Adrenal gland (tissue), 12 donors: ENCODE results near the gene MYH10. TPM values are rescaled to one million over a fixed set of nuclear protein-coding genes. Genes with fewer than 3 reads are reported as not detected.

Source experiments
- DNase-seq, 7 donors: peaks; one replicate each; pipeline ENCODE4 v3.0.0-alpha.2; 2019 to 2020
- H3K27ac ChIP-seq, 5 donors: fragments of 200-600 bp; sonication (generic) in 4 of 5; 1 replicate in 3 of 5; 2 replicates in 2 of 5; pipeline versions ENCODE4 v1.5.1 to v1.8.0; 2016 to 2020; ENCODE audit warnings: mild to moderate bottlenecking in 1 of 5
- H3K27me3 ChIP-seq: fragments of 200-600 bp; 2 replicates; pipeline ENCODE4 v1.8.0; 2021
- H3K36me3 ChIP-seq, 2 donors: fragments of 200-600 bp; replicated peaks in 1 of 2; 1 replicate in 1 of 2; 2 replicates in 1 of 2; pipeline versions ENCODE4 v1.5.1 to v1.8.0; 2018 to 2022
- H3K4me1 ChIP-seq, 2 donors: fragments of 200-600 bp; replicated peaks in 1 of 2; 1 replicate in 1 of 2; 2 replicates in 1 of 2; pipeline versions ENCODE4 v1.5.1 to v1.8.0; 2018 to 2021
- H3K4me3 ChIP-seq, 4 donors: fragments of 200-600 bp; sonication (generic) in 3 of 4; one replicate each; pipeline ENCODE4 v1.5.1; 2016 to 2018
- H3K9me3 ChIP-seq, 3 donors: fragments of 200-600 bp; sonication (generic) in 1 of 3; replicated peaks in 1 of 3; 1 replicate in 2 of 3; 2 replicates in 1 of 3; pipeline versions ENCODE4 v1.5.1 to v1.8.0; 2016 to 2021
- POLR2A ChIP-seq, 2 donors: fragments of 450-650 bp; IDR thresholded peaks; one replicate each; pipeline ENCODE4 v1.6.1; 2017; ENCODE audit warnings: antibody characterized with exemption in 2 of 2, mild to moderate bottlenecking in 2 of 2, moderate library complexity in 1 of 2
- whole genome bisulfite sequencing, 4 donors: extraction: QIAGEN DNeasy Blood & Tissue Kit in 2 of 4; methylation state at CpG; one replicate each; pipeline versions ENCODE4 v1.1.5 to v1.1.7; 2013 to 2017; 5-methylcytosine and 5-hydroxymethylcytosine counted together
- intact Hi-C, 2 donors: fragments of 100-400 bp; cut with DNase I; formaldehyde crosslinking; loops; one replicate each; pipeline versions ENCODE4 v1.14.1 to v1.15.0; 2022 to 2023
- polyA plus RNA-seq, 3 donors: library from polyadenylated mRNA; stranded (reverse); fragments of 200-250 nt in 2 of 3; fragments of 350-450 nt in 1 of 3; fragmentation: Illumina TruSeq in 1 of 3; extraction: RNeasy Lipid Tissue Mini Kit (QIAGEN cat#74804) in 1 of 3; gene quantifications; one replicate each; pipeline ENCODE4 v1.2.3, GENCODE V29; 2013 to 2014
- total RNA-seq, 9 donors: library from RNA; depleted of rRNA in 4 of 9; stranded (reverse); fragments of >200 nt in 4 of 9; fragments of 120-200 nt in 1 of 9; fragmentation: NEBNext Ultra II Directional in 1 of 9; extraction: Animal tissue kit (Norgen Biotek cat#: 25700) in 1 of 9; gene quantifications; one replicate each; pipeline versions ENCODE4 v1.1.0 to v1.2.4, GENCODE V29; 2013 to 2023
- TF ChIP-seq, protein P1 (sequence below), 6 experiments: fragments of 450-650 bp in 4 of 6; fragments of 200-600 bp in 2 of 6; sonication (generic) in 1 of 6; IDR thresholded peaks; 1 replicate in 5 of 6; 2 replicates in 1 of 6; pipeline versions ENCODE4 v1.5.1 to v1.8.0; 2016 to 2021; ENCODE audit warnings: antibody characterized with exemption in 6 of 6, mild to moderate bottlenecking in 2 of 6, moderate library complexity in 1 of 6
- donor health status: healthy with polysubstance abuse.
- donor health status: Bipolar disorder and iron deficiency.
- donor health status: DM: yes; HTN: yes; CAD: no.
- donor health status: DM: no; HTN: no; CAD: no.
- donor health status: DM: no; HTN: no; CAD: no.
- donor health status: DM: yes; HTN: yes; CAD: no.

The MYH10 gene
- total and polyA plus RNA-seq, 12 donors = 9.8 to 101 (median 41.0) TPM

DNA sequence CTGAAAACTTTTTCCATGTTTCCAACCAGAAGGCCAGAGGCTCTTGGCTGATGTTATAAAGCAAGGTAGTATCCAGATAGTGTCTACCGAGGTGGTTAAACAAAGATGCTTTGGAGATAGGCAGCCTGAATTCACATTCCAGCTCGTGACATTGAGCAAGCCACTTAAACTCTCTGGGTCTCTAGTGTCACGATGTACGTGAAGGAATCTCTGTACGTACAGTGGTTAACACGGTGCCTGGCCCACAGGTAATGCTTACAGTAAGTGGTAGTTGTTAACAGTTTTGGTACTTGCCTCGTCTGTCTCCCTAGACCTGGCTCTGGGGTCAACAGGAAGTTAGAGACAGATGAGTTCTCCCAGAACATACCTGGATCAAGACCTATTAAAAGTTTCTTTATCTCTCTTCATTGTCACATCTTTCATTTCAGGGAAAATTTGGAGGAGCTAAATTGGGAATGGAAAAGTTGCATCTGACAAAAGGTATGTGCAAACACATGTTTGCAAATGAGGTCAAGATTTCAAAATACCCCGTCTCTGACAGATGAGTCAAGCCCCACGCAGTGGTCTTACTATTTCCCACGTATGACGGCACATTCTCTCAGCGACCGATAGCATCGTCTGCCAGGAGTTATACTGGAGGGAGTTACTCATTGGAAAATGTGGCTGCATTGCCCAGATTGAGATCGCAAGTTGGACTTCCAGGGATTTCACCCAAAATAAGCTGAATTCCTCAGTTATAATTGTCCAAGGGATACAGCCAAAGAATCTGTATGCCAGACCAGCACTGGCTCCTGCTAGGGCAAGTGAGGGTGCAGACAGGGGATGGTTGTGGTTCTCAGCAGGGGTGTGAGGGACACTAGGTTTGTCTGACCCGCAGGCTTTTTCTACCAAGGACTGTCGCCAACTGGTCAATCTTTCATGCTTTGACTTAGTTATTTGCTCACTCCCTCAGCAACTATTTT lies 18.9 kb upstream of the MYH10 start:
- DNase-seq = peak in 2 of 7 donors; percentile 4 to 16
- peak overlapping the region in 1 of 5 donors; percentile 45 for H3K27ac ChIP-seq
- no peak for TF ChIP-seq POLR2A (IDR thresholded peaks at IDR 0.05)
- TF ChIP-seq, protein P1, sequence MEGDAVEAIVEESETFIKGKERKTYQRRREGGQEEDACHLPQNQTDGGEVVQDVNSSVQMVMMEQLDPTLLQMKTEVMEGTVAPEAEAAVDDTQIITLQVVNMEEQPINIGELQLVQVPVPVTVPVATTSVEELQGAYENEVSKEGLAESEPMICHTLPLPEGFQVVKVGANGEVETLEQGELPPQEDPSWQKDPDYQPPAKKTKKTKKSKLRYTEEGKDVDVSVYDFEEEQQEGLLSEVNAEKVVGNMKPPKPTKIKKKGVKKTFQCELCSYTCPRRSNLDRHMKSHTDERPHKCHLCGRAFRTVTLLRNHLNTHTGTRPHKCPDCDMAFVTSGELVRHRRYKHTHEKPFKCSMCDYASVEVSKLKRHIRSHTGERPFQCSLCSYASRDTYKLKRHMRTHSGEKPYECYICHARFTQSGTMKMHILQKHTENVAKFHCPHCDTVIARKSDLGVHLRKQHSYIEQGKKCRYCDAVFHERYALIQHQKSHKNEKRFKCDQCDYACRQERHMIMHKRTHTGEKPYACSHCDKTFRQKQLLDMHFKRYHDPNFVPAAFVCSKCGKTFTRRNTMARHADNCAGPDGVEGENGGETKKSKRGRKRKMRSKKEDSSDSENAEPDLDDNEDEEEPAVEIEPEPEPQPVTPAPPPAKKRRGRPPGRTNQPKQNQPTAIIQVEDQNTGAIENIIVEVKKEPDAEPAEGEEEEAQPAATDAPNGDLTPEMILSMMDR (IDR thresholded peaks at IDR 0.05) = no peak
- intact Hi-C loops = no loop called here
- no peaks in the 10 kb centered on the region for H3K36me3 ChIP-seq
- WGBS, 4 donors = 79 to 82% (median 81%) methylated on average over 17 of the region's 17 CpGs
- no peaks in the 10 kb centered on the region for H3K9me3 ChIP-seq
- no peaks in the 10 kb centered on the region for H3K4me1 ChIP-seq
- H3K27me3 ChIP-seq = no peaks in the 10 kb centered on the region
- no peak overlapping the region for H3K4me3 ChIP-seq

DNA sequence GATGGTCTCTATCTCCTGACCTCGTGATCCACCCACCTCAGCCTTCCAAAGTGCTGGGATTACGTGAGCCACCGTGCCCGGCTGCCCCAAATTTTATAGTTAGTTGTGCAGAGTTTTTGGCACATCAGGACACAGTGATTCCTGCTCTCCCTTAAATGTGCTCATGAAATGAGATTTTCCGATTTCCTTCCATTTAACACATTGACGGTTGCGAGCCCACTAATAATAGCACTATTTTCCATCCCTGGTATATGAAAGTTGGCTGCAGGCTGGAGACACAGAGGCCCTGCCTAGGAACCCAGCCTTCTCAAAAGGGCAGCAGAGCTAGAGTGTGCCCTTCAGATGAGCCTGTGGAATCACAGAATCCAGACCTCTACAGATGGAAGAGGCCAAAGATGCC lies 17.4 kb upstream of the MYH10 start:
- Histone ChIP-seq H3K27me3 (no peaks in the 10 kb centered on the region), H3K9me3 (no peaks in the 10 kb centered on the region), H3K27ac (no peak overlapping the region), H3K36me3 (no peaks in the 10 kb centered on the region), H3K4me3 (no peak overlapping the region), H3K4me1 (no peaks in the 10 kb centered on the region)
- intact Hi-C loops = no loop called here
- no peak for TF ChIP-seq POLR2A (IDR thresholded peaks at IDR 0.05)
- TF ChIP-seq, protein P1 (IDR thresholded peaks at IDR 0.05) = no peak
- no peak for DNase-seq
- WGBS, 4 donors = 89 to 91% (median 90%) methylated on average over 7 of the region's 7 CpGs

DNA sequence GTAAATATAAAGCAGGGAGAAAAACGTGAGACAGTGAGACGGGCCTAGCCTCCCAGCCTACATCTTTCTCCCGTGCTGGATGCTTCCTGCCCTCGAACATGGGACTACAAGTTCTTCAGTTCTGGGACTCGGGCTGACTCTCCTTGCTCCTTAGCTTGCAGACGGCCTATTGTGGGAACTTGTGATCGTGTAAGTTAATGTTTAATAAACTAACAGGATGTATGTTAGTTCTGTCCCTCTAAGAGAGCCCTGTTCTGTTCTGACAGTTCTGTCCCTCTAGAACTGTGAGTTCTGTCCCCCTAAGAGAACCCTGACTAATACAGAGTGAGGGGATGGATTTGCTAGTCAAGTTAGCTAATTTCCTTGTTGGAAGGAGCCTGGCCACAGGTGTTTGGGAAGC lies 16.7 kb upstream of the MYH10 start:
- intact Hi-C loops = no loop called here
- 79 to 91% (median 86%) methylated on average over 7 of the region's 7 CpGs for whole genome bisulfite sequencing, 4 donors
- no peak overlapping the region for H3K4me3 ChIP-seq
- no peaks in the 10 kb centered on the region for H3K27me3 ChIP-seq
- no peaks in the 10 kb centered on the region for H3K4me1 ChIP-seq
- H3K27ac ChIP-seq = no peak overlapping the region
- H3K9me3 ChIP-seq = no peaks in the 10 kb centered on the region
- DNase-seq = no peak
- TF ChIP-seq POLR2A (IDR thresholded peaks at IDR 0.05) = no peak
- TF ChIP-seq, protein P1 (IDR thresholded peaks at IDR 0.05) = no peak
- H3K36me3 ChIP-seq = no peaks in the 10 kb centered on the region

DNA sequence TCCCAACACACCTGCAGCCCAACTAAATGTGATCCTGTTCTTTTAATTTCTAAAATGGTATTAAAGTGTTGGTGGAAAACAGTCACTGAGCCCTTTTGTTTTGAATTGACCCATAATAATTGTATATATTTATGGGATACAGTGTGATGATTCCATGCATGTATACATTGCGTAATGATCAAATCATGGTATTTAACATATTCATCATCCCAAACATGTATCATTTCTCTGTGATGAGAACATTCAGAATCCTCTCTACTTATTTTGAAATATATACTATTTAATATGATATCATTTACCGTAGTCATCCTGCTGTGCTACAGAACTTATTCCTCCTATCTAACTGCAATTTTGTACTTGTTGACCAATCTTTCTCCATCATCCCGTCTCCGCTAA lies 14.0 kb upstream of the MYH10 start:
- Histone ChIP-seq H3K4me3 (no peak overlapping the region), H3K36me3 (no peaks in the 10 kb centered on the region), H3K9me3 (no peaks in the 10 kb centered on the region), H3K4me1 (no peaks in the 10 kb centered on the region), H3K27ac (no peak overlapping the region), H3K27me3 (no peaks in the 10 kb centered on the region)
- intact Hi-C loops = no loop called here
- WGBS, 4 donors = 90 to 95% (median 91%) methylated on average over 4 of the region's 4 CpGs
- no peak for DNase-seq
- TF ChIP-seq, protein P1 (IDR thresholded peaks at IDR 0.05) = no peak
- no peak for TF ChIP-seq POLR2A (IDR thresholded peaks at IDR 0.05)
